Retinal pigment epithelial cell (primary cell): ENCODE results near the gene PHF21A.

Source experiments
- DNase-seq: peaks from one replicate; pipeline ENCODE4 v3.0.0-alpha.2; 2010; ENCODE audit warnings: low read depth
- H3K4me3 ChIP-seq: 2 replicates; pipeline ENCODE4 v1.5.1; 2011; ENCODE audit warnings: mild to moderate bottlenecking, low read length, control low read depth, moderate library complexity
- CTCF ChIP-seq: conservative IDR thresholded peaks from 2 replicates; pipeline ENCODE4 v1.5.1; 2011; ENCODE audit warnings: low read depth, low read length, control low read depth, inconsistent platforms

The PHF21A gene

GRCh38 chr11:46149342-46149741 is 28.1 kb upstream of the PHF21A start:
- TF ChIP-seq CTCF, result no peak
- DNase-seq, result no peak
- no peak overlapping the region for H3K4me3 ChIP-seq

GRCh38 chr11:46144741-46145140 is 23.5 kb upstream of the PHF21A start:
- no peak overlapping the region for H3K4me3 ChIP-seq
- no peak for TF ChIP-seq CTCF
- no peak for DNase-seq

GRCh38 chr11:46143049-46143806 is 22.0 kb upstream of the PHF21A start:
- TF ChIP-seq CTCF, result no peak
- DNase-seq, result no peak

DNA sequence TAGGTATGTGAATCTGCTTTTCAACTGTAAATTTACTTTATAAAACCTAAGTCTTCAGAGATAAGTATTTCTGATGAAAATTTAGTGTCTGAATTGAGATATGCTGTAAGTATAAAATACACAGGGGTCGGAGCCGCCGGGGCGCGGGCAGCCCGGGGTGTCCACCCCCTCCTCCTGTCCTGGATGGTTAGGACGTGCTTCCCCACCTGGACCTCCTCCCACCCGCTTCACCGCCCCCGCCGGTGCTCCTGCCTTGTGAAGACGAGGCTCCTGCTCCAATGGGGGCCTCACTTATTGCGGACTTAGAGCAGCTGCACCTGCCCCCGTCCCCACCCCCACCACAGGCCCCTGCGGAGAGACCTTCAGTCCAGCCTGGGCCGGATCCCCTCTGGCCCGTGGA is 21.3 kb upstream of the PHF21A start:
- DNase-seq, result no peak
- no peak for TF ChIP-seq CTCF
- no peak overlapping the region for H3K4me3 ChIP-seq

More at GRCh38 chr11:46143049-46143806, 22.0 kb upstream of the PHF21A start:
- no peak overlapping the region for H3K4me3 ChIP-seq

DNA sequence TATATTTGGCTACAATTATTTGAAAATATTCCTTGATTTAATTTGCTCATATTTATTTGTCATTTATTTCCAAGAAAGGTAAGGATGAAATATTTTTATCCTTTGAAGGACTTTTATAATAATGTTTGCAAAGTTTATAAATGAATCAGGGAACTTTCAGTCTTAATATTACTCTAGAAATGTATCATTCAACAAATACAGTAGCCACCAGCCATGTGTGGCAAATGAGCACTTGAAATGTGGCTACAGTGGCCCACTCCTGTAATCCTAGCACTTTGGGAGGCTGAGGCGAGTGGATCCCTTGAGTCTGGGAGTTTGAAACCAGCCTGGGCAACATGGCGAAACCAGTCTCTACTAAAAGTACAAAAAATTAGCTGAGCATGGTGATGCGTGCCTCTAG is 20.3 kb upstream of the PHF21A start:
- H3K4me3 ChIP-seq, result no peak overlapping the region
- TF ChIP-seq CTCF, result no peak
- DNase-seq, result no peak

- DNase-seq, result no peak
- no peak for TF ChIP-seq CTCF
Observed at GRCh38 chr11:46134540-46134939, 13.3 kb upstream of the PHF21A start.

GRCh38 chr11:46134061-46134460 is 12.8 kb upstream of the PHF21A start:
- no peak for TF ChIP-seq CTCF
- no peak overlapping the region for H3K4me3 ChIP-seq
- no peak for DNase-seq

More at GRCh38 chr11:46134540-46134939, 13.3 kb upstream of the PHF21A start:
- no peak overlapping the region for H3K4me3 ChIP-seq
